Measurements from ENCODE around the gene OLIG3.

Gene OLIG3

DNA sequence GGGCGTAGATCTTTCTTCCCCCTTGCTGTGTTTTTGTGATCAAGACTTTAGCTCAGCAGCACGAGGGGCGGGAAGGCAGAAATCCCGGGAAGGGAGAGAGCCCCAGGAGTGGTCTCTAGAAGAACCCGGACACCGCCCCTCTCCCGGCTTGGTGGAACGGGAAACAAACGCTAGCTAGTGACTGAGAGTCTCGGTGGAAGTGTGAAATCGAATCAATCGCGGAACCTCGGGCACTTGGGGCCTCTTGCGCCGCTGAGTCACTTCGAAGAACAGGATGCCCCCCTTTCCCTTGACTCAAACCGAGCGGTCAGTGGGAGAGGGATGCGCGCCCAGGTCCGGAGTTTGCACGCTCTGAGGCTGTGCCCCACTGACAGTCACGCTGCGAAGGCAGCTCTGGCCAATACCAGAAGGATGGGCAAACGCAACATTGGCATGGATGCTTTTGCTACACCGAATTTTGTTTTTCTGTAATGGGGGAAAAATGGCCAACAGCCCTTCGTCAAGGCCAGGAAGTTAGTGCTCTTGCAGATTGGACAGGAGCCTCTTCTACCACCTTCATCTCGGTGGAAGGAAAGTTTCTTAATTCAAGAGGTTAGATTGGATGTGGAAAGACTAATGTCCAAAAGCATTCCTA is 1.6 kb upstream of the OLIG3 start:
- no peak for DNase-seq

DNA sequence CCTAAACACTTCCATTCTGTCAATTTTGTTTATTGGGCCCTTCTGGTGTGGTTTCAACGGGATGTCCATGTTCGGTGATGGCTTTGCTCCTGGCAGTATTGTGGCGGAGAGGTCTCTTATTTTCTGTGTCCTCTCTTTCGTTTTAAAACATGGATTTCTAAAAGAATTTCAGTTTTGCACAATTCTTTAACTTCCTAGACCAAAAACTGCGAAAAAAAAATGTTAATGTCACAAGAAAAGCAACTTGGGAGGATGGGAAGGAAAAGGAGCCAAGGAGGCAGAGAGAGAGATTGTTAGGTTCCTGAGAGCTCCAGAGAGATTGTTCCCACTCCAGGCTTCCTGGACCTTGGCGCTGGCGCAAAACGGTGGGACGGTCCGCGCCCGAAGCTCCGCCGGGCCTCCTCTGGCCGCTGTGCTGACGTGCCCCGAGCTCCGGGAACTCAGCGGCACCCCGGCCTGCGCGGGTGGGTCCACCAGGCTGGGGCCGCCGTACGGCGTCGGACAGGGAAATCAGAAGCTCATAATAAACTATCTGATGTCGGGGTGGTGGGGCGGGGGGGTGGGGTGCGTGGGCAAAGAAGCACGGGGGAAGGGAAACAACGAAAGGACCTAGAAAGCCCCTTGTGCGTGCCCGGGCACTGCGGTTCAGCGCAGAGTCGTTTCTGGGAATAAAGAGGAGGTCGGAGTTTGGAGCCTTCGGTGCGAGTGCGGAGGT is 951 bp upstream of the OLIG3 start:
- DNase-seq = no peak

DNA sequence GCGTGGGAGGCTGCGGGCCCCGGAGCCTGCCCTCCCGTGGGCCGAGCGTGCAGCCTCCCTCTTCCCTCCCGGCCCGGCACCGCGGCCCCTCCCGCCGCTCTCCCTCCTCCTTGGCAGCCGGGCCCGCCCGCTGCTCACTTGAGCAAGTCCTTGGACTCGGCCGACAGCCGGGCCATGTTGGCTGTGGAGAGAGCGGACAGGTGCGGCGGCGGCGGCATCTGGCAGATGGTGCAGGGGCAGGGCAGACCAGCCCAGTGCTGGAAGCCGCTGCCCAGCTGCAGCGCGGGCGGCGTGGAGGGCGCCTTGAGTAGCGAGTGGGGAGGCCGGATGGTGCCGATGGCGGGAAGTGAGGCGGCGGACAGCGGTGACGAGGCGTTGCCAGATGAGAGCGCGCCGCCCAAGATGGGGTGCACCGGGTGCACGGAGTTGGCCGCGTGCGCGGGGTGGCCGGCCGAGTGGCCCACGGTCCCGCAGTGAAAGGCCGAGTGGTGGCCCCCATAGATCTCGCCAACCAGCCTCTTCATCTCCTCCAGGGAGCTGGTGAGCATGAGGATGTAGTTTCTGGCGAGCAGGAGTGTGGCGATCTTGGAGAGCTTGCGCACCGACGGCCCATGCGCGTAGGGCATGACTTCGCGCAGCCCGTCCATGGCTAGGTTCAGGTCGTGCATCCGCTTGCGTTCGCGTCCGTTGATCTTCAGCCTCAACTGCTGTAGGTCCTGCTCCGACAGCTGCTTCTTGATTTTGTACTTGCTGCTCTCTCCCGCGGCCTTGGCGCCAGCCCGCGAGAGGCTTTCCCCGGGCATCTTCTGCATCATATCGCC is 766 bp downstream of the OLIG3 start:
- DNase-seq = no peak

DNA sequence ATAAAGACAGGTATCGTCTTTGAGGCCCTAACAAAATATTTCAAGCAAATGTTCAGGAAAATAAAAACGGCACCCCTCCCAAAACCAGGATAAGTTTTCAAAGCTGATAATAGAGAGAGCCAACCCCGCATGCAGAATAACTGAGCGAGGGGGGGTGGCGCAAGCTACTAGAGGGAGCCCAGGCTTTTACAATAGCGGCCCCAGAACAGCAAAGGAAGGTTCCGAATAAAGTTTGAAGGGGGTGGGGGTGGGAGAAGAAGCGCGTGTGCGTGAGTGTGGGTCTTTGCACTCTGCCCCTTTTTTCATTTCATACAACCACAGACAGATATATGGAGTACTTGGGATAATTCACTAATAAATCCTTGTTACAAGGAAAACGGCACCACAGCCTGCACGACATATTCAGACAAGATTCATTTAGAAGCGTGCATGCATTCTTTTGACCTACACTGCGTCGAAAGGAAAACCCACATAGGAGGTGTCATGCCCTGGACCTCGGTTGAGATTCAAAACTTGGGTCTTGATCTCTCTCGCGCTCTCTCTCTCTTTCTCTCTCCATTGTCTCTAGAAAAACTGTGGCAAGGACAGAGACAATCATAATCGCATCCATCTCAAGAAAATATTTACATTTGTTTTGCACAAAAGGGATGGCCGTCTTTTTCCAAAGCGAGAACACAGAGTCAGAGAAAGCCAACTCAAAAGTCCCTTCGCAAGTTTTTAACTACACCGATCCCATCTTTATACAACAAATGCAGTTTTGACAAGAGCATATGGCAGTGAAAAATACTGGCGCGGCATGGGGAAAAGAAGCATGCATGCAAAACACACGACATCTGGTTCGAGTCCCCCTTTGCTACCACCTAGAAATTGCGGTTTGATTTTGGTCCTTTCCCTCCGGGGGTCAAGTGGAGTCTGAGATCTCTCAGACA is 1.6 kb downstream of the OLIG3 start:
- DNase-seq = no peak

DNA sequence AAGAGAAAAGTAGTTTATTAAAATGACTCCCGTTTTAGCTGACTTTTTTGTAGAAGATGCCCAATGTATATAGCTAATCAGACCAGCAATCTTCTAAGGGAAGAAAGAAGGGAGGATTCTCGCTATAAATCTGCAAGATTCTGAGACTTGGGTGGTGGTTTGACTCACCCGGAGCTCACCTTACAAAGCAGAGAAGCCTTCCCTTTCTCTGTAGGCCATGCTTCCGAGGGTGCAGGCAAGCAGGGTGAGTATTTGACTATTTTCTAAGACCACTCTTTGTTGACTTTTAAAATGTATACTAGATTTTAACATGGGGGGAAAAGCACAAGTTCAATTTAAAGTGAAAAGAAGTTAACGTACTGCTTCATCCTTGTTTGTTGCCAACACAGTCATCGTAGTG is 2.7 kb downstream of the OLIG3 start:
- DNase-seq = no peak

DNA sequence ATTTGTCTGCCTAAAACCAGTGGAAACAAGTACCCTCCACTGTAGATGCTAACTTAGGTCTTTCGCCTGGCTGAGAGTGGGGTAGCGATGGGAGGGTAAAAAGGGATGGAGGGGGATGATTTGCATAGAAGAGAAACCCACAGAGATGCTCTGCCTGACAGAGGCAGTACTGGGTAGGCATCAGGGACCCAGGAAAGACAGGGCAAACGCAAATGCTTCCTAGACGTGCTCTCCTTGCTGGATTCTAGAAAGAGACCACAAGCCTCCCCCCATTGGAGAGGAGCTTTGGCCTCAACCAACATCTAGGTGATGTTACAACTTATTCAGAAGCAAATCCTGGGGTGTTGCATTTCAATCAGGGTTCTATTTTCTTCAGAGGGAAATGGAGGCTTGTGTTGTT is 3.2 kb downstream of the OLIG3 start:
- DNase-seq = no peak

DNA sequence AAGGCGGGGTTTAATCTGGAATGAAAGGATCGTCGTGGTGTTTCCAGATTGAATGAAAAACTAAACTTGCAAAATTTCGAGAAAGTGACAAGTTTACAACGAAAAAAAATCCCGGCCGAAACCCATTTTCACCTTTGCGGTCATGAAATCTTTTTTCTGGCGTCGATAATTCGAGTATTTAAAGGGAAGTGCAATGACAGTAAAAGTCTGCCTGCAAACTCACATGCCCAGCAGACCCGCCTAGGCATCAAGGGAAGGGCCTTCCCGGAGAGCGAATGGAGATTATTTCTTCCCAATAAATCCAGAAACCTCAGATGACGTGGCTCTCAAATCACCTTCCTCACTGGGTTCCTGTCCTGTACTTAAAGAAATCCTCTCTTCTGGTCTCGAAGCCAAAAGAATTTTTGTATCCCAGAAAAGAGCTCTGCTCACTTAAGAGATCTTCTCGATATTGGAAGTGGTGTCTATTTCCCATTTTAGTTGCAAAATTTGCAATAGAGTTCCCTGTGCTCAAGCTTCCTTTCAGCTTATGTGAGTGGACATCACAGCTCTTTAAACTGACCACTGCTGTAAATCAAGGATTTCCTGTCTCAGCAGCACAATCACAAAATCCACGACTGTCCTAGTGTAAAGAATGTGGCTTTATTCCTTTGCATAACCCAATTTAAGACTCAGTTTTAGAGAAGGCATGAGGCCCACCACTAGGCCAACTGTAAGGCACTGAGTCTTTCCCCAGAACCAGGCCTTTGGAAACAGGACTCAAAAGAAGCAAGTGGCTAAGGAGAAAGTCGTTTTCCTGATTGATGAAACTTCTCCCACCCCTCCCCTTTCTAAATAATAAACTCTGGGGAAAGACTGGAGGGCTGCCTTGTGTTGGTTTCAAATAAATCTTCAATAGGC is 3.9 kb downstream of the OLIG3 start:
- no peak for DNase-seq

DNA sequence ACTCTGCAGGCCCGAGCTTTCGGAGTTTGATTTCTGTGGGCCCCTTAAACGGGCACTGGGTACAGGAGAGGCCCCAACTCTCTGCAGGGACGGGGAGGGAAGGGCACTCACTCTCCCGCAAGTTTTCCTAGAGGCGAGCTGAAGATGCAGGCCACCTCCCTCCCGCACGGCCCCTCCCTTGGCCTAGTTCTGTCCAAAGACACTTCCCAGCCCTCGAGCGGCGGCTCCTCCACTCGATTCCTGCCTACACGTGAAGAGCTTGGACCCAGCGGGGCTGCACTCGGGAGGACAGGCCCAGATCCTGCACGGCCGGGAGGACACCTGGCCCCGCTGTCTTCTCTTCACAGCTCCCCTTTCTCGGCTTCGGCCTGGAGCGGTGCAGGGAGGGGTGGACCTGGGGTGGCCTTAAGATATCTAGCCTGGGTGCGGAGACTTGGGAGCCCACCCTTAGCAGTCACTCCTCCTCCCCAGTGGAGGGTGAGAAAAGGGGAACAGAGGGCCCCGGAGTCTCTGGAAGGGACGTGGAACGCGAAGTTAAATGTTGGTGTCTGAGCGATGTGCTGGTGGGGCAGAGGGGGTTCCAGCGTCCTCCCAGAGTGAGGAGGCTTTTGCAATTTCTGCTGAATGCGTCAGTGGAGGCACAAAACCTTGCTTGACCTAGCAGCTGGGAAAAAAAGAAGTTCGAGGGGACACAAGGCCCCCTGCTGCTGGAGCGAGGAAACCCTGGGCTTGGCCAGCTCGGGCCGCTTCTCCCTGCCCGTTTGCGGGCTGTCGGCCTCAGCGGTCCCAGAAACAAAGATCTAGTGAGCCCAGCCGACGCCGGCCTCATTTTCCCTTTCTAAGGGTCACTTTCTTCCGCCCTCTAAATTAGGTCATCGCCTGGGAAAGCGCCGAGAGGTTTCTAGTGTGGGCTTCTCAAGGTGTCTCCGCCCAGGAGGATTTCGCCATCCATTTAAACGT is 4.9 kb downstream of the OLIG3 start:
- DNase-seq = no peak

DNA sequence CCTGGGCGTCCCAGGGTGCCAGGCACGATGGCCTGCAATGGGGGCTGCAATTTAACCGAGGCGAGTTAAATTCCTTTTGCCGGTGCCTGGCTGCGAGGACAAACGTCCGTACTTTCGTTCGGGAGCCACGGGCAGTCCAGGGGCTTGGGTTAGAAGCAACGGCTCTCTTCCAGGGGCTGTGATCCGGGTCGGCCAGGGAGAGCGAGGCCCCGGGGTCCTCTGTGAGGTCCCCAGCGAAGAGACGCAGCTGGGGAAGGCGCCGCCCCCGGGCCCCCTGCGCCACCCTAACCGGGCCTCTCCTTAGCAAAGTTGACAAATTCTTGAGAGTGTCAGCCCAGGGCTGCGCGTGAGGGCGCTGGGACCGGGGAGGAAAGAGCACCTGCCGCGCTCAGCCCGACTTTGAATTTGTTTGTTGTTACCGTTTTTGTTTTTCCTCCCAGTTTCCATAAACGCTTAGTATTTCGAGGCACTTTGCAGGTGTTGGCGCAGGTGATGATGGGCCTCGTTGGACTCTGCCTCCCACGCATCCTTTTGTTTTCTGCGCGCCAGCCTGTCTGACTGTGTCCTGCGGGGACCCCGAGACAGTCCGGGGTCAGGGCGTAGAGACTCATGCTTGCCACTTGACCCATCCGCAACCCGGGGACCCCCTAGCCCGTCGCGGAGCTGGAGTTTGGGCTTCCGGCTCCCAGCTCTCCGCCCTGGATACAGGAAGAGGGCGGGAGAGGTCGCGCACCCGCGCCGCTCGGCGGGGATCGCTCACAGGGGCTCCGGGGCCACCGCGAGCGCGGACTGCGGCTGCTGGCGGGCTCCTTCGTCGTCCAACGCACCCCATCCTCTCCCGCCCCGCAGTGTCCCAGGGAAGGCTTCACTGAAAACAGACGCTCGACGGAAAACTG is 5.8 kb downstream of the OLIG3 start:
- DNase-seq = no peak

DNA sequence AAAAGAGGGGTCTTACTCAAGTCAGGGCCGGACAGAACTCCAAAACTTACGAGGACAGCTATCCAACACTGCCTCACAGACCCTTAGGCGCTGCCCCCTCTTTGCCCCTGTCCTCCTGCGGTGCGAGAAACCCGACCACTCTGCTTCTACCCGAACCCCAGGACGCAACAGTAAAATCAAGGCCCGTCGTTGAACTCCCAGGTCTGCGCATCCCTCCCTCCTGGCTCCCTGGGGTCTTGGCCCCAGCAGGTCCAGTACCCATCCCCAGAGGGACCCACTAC is 6.4 kb downstream of the OLIG3 start:
- no peak for DNase-seq

DNA sequence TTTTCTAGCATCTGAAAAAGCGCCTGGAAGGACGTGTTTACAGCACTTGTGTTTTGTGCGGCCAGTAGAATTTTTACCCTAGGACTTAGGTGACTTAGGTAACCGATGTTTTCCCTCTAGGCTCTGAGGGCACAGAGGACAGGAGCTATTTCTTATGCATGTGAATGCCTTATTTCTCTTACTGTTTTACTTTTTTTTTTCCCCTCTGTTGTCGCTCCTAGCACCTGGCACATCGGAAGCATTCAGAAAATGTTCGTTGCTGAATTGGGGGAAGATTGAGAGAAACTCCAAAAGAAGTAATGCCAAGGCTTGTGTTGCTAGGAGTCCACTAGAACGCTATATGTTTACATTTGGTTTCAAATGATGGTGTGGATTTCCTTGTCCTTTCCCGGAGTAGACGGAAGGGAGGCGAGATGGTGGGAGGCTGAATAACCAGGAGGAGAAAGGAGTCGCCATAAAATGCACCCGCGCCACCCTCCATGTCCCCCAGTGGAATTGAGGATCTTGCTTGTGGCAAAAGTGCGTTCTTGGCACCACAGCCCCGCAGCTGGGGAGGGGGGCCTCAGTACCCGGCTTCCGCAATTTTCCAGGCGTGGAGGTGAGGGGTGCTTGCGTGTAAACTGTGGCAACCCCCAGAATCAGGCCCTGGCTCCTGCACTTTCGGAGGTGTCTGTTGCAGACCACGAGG is 6.9 kb downstream of the OLIG3 start:
- DNase-seq = no peak

DNA sequence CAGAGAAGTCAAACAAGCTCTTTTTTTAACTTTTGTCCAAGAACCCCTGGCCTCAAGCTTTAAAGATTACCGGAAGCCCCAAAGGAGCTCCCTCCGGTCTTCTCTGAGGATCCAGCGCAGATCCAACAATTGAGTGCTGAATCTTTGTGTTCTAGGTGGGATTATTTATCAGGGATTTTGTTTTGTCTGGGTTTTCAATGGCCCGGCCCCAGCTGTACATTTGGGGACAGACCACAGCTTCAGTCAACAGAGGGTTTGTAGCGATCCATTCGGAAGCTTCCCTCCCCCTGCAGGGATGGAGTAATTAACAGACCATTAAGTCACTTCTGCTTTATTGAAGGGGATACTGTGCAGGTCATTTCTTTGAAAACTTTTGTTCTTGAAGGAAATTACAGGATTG is 7.8 kb downstream of the OLIG3 start:
- no peak for DNase-seq

DNA sequence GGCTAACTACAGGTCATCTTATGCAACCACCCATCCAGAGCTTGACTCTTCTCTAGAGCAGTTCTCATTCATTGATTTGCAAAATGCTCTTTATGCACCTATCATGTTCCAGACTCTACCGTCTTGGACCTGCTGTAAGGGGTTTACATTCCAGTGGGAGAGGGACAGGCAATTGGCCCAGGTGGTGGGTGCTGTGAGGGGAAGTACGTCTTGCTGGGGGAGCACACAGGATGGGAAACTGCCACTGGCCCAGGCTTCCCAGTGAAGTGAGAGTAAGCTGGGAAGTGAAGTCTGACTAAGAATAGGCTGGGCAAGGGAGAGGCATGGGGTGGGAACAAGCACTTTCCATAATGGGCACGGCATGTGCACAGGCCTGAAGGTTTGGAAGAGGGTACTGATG is 13.8 kb downstream of the OLIG3 start:
- no peak for DNase-seq

DNA sequence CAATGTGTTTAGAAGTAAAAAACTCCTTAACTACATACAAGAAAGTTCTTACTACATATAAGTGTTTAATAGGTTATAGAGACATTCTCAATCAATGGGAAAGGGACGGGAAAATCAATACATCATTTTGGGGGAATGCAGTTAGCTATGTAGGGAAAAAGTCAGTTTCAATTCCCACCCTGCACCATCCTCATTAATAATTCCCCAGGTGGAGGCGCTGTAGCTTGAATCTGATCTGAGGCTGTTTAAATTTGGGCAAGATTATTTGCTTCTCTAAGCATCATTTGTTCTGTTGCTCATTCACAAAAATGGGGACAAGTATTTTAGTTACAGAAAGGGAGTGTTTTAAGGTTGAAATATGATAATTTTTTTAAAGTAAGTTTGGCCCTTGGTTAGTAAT is 19.1 kb downstream of the OLIG3 start:
- DNase-seq = no peak

DNA sequence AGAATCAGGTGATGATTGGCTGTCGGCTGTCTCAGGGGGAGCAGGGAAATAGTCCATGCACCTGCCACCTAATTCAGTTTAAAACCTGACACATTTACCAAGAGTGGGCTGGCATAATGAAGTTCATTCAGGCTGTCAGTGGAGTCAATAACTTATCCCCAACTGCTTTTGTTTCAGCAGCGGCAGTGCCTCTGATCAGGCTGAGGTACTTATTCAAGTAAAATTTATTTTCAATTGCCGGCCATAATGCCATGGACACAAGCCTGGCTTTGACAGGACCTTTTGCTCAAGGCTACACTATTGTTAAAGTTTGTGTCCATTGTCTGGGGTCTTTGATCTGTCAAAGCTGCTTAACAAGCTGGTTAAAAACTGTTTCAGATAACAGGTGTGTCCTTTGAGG is 20.6 kb downstream of the OLIG3 start:
- DNase-seq = no peak

DNA sequence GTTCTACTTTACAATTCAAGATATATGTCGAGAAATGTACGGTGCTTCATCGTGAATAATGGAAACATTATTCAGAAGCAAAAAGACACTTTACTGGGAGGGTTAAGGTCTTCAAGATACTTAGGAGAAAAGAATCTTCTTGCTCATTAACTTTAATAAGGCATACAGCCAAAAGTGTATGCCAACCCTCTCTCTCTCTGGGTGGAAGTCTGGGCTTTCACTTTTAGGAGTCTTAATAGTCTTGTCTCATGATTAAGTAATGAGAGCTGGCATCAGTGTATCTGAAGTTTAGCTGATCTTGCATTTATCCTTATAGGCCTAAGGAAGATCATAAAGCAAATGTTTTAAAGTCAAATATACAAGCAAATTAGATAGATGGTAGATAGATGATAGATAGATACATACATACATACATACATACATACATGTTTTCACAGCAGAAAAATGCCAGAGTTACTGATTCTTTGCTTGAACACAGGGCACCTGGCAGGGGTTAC is 21.5 kb downstream of the OLIG3 start:
- no peak for DNase-seq

DNA sequence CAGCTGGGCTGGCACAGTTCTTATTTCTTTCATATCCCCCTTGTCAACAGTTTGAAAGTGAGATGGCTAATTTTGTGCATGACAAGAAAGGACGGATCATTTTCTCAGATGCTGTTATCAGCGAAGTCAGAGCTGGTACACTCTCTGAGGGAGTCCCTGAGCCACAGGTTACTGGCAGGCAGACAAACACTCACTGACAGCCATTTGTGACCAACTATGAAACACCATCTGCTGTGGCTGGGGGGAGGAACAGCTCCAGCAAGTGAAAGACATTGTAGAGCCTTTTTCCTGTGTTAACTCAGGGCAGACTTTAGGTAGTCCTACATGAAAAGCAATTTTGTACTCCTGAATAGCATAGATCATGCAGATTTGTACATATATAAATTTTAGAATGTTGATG is 22.2 kb downstream of the OLIG3 start:
- DNase-seq = no peak

DNA sequence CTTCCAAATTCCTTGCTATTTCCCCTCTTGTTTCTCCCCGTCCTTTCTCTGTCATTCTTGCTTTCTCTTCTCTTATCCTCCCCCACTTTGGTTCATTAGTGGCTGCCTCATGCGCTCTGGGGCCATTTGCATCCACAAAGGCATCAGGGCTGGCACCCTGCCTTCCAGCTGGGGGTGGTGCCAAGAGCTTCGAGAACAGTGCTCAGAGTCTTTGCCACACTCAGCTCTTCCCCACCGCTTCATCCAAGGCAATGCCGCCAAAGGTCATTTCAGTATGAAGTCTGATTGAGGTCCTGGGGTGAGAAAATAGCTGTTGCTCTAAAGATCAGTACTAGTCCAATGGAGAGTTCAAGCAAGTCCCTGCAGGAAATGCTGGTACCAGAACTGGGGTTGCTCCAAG is 22.7 kb downstream of the OLIG3 start:
- DNase-seq = no peak

DNA sequence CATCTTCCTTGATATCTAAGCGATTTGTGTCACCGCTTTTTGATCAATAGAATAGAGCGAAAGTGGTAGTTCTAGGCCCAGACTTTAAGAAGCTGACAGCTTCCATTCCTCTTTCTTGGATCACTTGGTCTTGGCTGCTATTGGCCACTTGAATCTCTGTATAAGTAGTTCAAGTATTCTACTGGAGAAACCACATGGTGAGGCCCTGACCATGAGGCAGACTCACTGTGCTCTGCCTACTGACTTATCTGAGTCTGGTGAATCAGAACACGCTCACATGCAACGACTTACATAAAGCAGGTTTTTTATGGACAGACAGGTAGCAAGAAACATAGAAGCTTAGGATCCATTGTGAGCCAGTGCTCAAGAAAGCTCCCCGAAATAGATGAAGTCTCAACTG is 27.0 kb downstream of the OLIG3 start:
- no peak for DNase-seq

Data from NCI-H1092 (cell line).